Vagina (tissue), 2 donors: ENCODE data around the gene LSM14A. TPM values are rescaled to one million over a fixed set of nuclear protein-coding genes. Genes with fewer than 3 reads are reported as not detected.

Experiments
- DNase-seq, 2 donors: peaks; one replicate each; pipeline ENCODE4 v3.0.0-alpha.2; 2017; ENCODE audit errors: extremely low spot score in 2 of 2
- H3K27ac ChIP-seq: fragments of 200-600 bp; sonication (generic); one replicate; pipeline ENCODE4 v1.5.1; 2019
- H3K27me3 ChIP-seq: fragments of 200-600 bp; sonication (generic); one replicate; pipeline ENCODE4 v1.5.1; 2019
- H3K36me3 ChIP-seq, 2 donors: fragments of 200-600 bp; sonication (generic); one replicate each; pipeline ENCODE4 v1.5.1; 2017 to 2019
- H3K4me1 ChIP-seq: fragments of 200-600 bp; sonication (generic); one replicate; pipeline ENCODE4 v1.5.1; 2019
- H3K4me3 ChIP-seq, 2 donors: fragments of 200-600 bp; sonication (generic); 1 replicate in 1 of 2; 2 replicates in 1 of 2; pipeline ENCODE4 v1.5.1; 2016 to 2019
- H3K9me3 ChIP-seq: fragments of 200-600 bp; sonication (generic); one replicate; pipeline ENCODE4 v1.5.1; 2019
- CTCF ChIP-seq, 3 experiments: fragments of 450-650 bp in 2 of 3; fragments of 200-600 bp in 1 of 3; sonication (generic) in 1 of 3; IDR thresholded peaks; one replicate each; pipeline ENCODE4 v1.5.1; 2017 to 2019; ENCODE audit warnings: antibody characterized with exemption in 3 of 3, mild to moderate bottlenecking in 2 of 3, moderate library complexity in 2 of 3
- POLR2A ChIP-seq, 2 donors: fragments of 450-650 bp; IDR thresholded peaks; one replicate each; pipeline ENCODE4 v1.6.1; 2017; ENCODE audit warnings: antibody characterized with exemption in 2 of 2, mild to moderate bottlenecking in 2 of 2, moderate library complexity in 2 of 2
- POLR2AphosphoS5 ChIP-seq, 2 donors: sonication (generic); formaldehyde crosslinking; IDR thresholded peaks; one replicate each; pipeline ENCODE4 v1.9.0; 2017; ENCODE audit warnings: antibody characterized with exemption in 2 of 2, mild to moderate bottlenecking in 2 of 2, low read depth in 1 of 2; ENCODE audit not compliant: insufficient read depth in 1 of 2
- intact Hi-C: fragments of 100-400 bp; cut with DNase I; formaldehyde crosslinking; loops from one replicate; pipeline ENCODE4 v1.15.1; 2023
- total RNA-seq: library from RNA; depleted of rRNA; stranded (reverse); fragments of >200 nt; gene quantifications from one replicate; pipeline ENCODE4 v1.2.3, GENCODE V29; 2016

LSM14A gene
- total RNA-seq, 1 donor from 2014 or later, result 179 TPM

- Histone ChIP-seq H3K36me3 (no peaks in the 10 kb centered on the region), H3K4me3 (peak within 1 kb of the TSS; percentile 93 to 100), H3K4me1 (peaks cover 35% of the 10 kb centered on the region), H3K27ac (peak within 1 kb of the TSS; percentile 95), H3K9me3 (no peaks in the 10 kb centered on the region), H3K27me3 (no peaks in the 10 kb centered on the region)
- intact Hi-C loops, result no loop called here
- no peak for DNase-seq
- peak; percentile 66 to 95 for TF ChIP-seq POLR2AphosphoS5 (IDR thresholded peaks at IDR 0.05; ENCODE audit: insufficient read depth in 1 of 2, low read depth in 1 of 2)
- TF ChIP-seq POLR2A (IDR thresholded peaks at IDR 0.05), result peak in 1 of 2 donors; percentile 54
- TF ChIP-seq CTCF (IDR thresholded peaks at IDR 0.05), result no peak
Measured at GRCh38 chr19:34254046-34254697, 81.9 kb downstream of the LSM14A start, which contains the start of gene GARRE1. GARRE1 (plus strand) TSS chr19:34254554; CDS start chr19:34300474, 45,920 bp downstream.

- no peak for DNase-seq
- Histone ChIP-seq H3K4me1 (peaks cover 41% of the 10 kb centered on the region), H3K27me3 (no peaks in the 10 kb centered on the region), H3K36me3 (no peaks in the 10 kb centered on the region), H3K9me3 (no peaks in the 10 kb centered on the region), H3K4me3 (peak overlapping the region; percentile 93 to 100), H3K27ac (peak overlapping the region; percentile 95)
- intact Hi-C loops, result no loop called here
- TF ChIP-seq POLR2AphosphoS5 (IDR thresholded peaks at IDR 0.05; ENCODE audit: insufficient read depth in 1 of 2, low read depth in 1 of 2), result peak in 1 of 2 donors; percentile 21
- no peak for TF ChIP-seq POLR2A (IDR thresholded peaks at IDR 0.05)
Measured at GRCh38 chr19:34254698-34255432, 82.6 kb downstream of the LSM14A start.

- no peaks in the 10 kb centered on the region for H3K27me3 ChIP-seq
- DNase-seq, result no peak
- no peaks in the 10 kb centered on the region for H3K36me3 ChIP-seq
- H3K4me1 ChIP-seq, result peaks cover 45% of the 10 kb centered on the region
- H3K4me3 ChIP-seq, result peak overlapping the region; percentile 93 to 100
- peak overlapping the region; percentile 95 for H3K27ac ChIP-seq
- H3K9me3 ChIP-seq, result no peaks in the 10 kb centered on the region
- TF ChIP-seq POLR2A (IDR thresholded peaks at IDR 0.05), result no peak
- TF ChIP-seq CTCF (IDR thresholded peaks at IDR 0.05), result no peak
- TF ChIP-seq POLR2AphosphoS5 (IDR thresholded peaks at IDR 0.05; ENCODE audit: insufficient read depth in 1 of 2, low read depth in 1 of 2), result no peak
- intact Hi-C loops, result no loop called here
Measured at GRCh38 chr19:34255546-34255945, 83.2 kb downstream of the LSM14A start.

GRCh38 chr19:34256835-34257558 is 84.7 kb downstream of the LSM14A start:
- no peak for TF ChIP-seq POLR2A (IDR thresholded peaks at IDR 0.05)
- no peak for TF ChIP-seq POLR2AphosphoS5 (IDR thresholded peaks at IDR 0.05; ENCODE audit: insufficient read depth in 1 of 2, low read depth in 1 of 2)
- TF ChIP-seq CTCF (IDR thresholded peaks at IDR 0.05), result no peak
- Histone ChIP-seq H3K4me3 (no peak overlapping the region), H3K36me3 (no peaks in the 10 kb centered on the region), H3K27ac (peak overlapping the region; percentile 30), H3K9me3 (no peaks in the 10 kb centered on the region), H3K4me1 (peaks cover 57% of the 10 kb centered on the region), H3K27me3 (no peaks in the 10 kb centered on the region)
- DNase-seq, result no peak
- intact Hi-C loops, result no loop called here

GRCh38 chr19:34257559-34257924 is 85.2 kb downstream of the LSM14A start:
- Histone ChIP-seq H3K9me3 (no peaks in the 10 kb centered on the region), H3K4me1 (peaks cover 57% of the 10 kb centered on the region), H3K36me3 (no peaks in the 10 kb centered on the region), H3K27me3 (no peaks in the 10 kb centered on the region), H3K27ac (peak overlapping the region; percentile 30), H3K4me3 (no peak overlapping the region)
- no peak for DNase-seq
- no peak for TF ChIP-seq POLR2A (IDR thresholded peaks at IDR 0.05)
- TF ChIP-seq POLR2AphosphoS5 (IDR thresholded peaks at IDR 0.05; ENCODE audit: insufficient read depth in 1 of 2, low read depth in 1 of 2), result no peak
- no peak for TF ChIP-seq CTCF (IDR thresholded peaks at IDR 0.05)
- intact Hi-C loops, result no loop called here
